GM12878 (cell line): Measurements from ENCODE around the gene STPG4. TPM values are rescaled to one million over a fixed set of nuclear protein-coding genes. Genes with fewer than 3 reads are reported as not detected.
"Not testable (repeated sequence)": the region's sequence is repeated elsewhere in the genome, so short reads cannot be mapped to it uniquely, and the experiment has no call there.

Experiments used
- ATAC-seq: fragments of 200-7000 bp; cut with Tn5 transposase; 3 replicates; pipeline ENCODE4 v1.9.1; 2020; ENCODE audit warnings: mild to moderate bottlenecking, moderate library complexity
- BruUV-seq: library from RNA; stranded (reverse); fragments of 400-500 nt; replicated peaks from 2 replicates; lab custom pipeline; 2021; lab: Mats Ljungman, UMichigan
- CTCF ChIA-PET: fragments of 300-600 bp; sonication (Branson Sonifier 250); formaldehyde crosslinking; extraction: SDS; loops from one replicate; lab custom pipeline; 2021; ENCODE audit warnings: inconsistent platforms; lab: Yijun Ruan, JAX
- POLR2A ChIA-PET: fragments of 350-600 bp; formaldehyde crosslinking; extraction: SDS; loops from one replicate; lab custom pipeline; 2021; ENCODE audit warnings: inconsistent platforms; lab: Charles Lee
- RAD21 ChIA-PET: fragments of 300-600 bp; sonication (Branson Sonifier 250); formaldehyde crosslinking; loops from one replicate; lab custom pipeline; 2023; ENCODE audit warnings: antibody characterized with exemption; ENCODE audit not compliant: unreplicated experiment; lab: Charles Lee
- SMC1A ChIA-PET: fragments of 300-600 bp; sonication (Branson Sonifier 250); formaldehyde crosslinking; loops from one replicate; lab custom pipeline; 2023; ENCODE audit not compliant: unreplicated experiment, uncharacterized antibody; lab: Charles Lee
- DNase-seq: peaks from one replicate; pipeline ENCODE4 v3.0.0-alpha.2; 2011; ENCODE audit warnings: low read depth, low spot score
- FAIRE-seq: peaks from 3 replicates; lab custom pipeline; 2011; peaks lifted over from hg19 to GRCh38; lab: Jason Lieb, UNC
- H2AFZ ChIP-seq: 2 replicates; pipeline ENCODE4 v1.6.0; 2011; ENCODE audit warnings: low read depth, low read length, control low read depth; ENCODE audit not compliant: control insufficient read depth
- H3K27ac ChIP-seq: 2 replicates; pipeline ENCODE4 v1.5.1; 2011; ENCODE audit warnings: control low read depth; ENCODE audit not compliant: control insufficient read depth, insufficient read depth
- H3K27me3 ChIP-seq, 2 experiments: replicated peaks in 1 of 2; 2 replicates each; pipeline versions ENCODE4 v1.6.0 to v1.6.1; 2011; ENCODE audit warnings: low read length in 1 of 2; ENCODE audit not compliant: control insufficient read depth in 2 of 2, insufficient read depth in 2 of 2
- H3K36me3 ChIP-seq, 2 experiments: 2 replicates each; pipeline ENCODE4 v1.5.1; 2011; ENCODE audit warnings: low read length in 1 of 2; ENCODE audit not compliant: control insufficient read depth in 2 of 2, insufficient read depth in 2 of 2
- H3K4me1 ChIP-seq: 2 replicates; pipeline ENCODE4 v1.6.1; 2011; ENCODE audit warnings: mild to moderate bottlenecking, low read length, moderate library complexity, mixed read lengths; ENCODE audit not compliant: control insufficient read depth, insufficient read depth
- H3K4me2 ChIP-seq: 2 replicates; pipeline ENCODE4 v1.6.0; 2011; ENCODE audit warnings: control low read depth; ENCODE audit not compliant: control insufficient read depth, insufficient read depth
- H3K4me3 ChIP-seq: fragments of 200-600 bp; sonication (generic); 2 replicates; pipeline ENCODE4 v1.5.1; 2016
- H3K79me2 ChIP-seq: 2 replicates; pipeline ENCODE4 v1.6.0; 2011; ENCODE audit warnings: low read length; ENCODE audit not compliant: control insufficient read depth, insufficient read depth
- H3K9ac ChIP-seq: 2 replicates; pipeline ENCODE4 v1.8.0; 2011; ENCODE audit warnings: low read length, control low read depth, mixed read lengths; ENCODE audit not compliant: control insufficient read depth, insufficient read depth
- H3K9me3 ChIP-seq: replicated peaks from 3 replicates; pipeline ENCODE4 v1.5.1; 2011; ENCODE audit warnings: mild to moderate bottlenecking, low read length; ENCODE audit not compliant: control insufficient read depth, insufficient read depth
- H4K20me1 ChIP-seq: 2 replicates; pipeline ENCODE4 v1.6.0; 2011; ENCODE audit not compliant: control insufficient read depth, insufficient read depth
- BHLHE40 ChIP-seq, 2 experiments: fragments of 450-650 bp in 1 of 2; IDR thresholded peaks; 2 replicates each; pipeline ENCODE4 v1.6.1; 2011 to 2017; ENCODE audit warnings: low read depth in 2 of 2, borderline replicate concordance in 1 of 2, improper control_type of control experiment in 1 of 2, low read length in 1 of 2, mild to moderate bottlenecking in 1 of 2
- CBX3 ChIP-seq: fragments of 200-600 bp; sonication (generic); IDR thresholded peaks from 2 replicates; pipeline ENCODE4 v1.6.1; 2016; ENCODE audit warnings: low read depth, borderline replicate concordance
- CUX1 ChIP-seq: IDR thresholded peaks from 2 replicates; pipeline ENCODE4 v1.6.1; 2012; ENCODE audit warnings: improper control_type of control experiment, low read depth, low read length; ENCODE audit not compliant: insufficient replicate concordance
- GABPA ChIP-seq: IDR thresholded peaks from 2 replicates; pipeline ENCODE4 v1.6.1; 2014; ENCODE audit warnings: antibody characterized with exemption, low read depth, mild to moderate bottlenecking, inconsistent platforms
- IKZF1 ChIP-seq: fragments of 450-650 bp; conservative IDR thresholded peaks from 2 replicates; pipeline ENCODE4 v1.6.1; 2017; ENCODE audit warnings: antibody characterized with exemption, mild to moderate bottlenecking
- KAT2A ChIP-seq: conservative IDR thresholded peaks from 2 replicates; pipeline ENCODE4 v1.6.1; 2011; ENCODE audit warnings: low read depth, low read length; ENCODE audit not compliant: control insufficient read depth
- NRF1 ChIP-seq: conservative IDR thresholded peaks from 2 replicates; pipeline ENCODE4 v1.6.1; 2011; ENCODE audit warnings: mild to moderate bottlenecking, low read depth, low read length, improper control_type of control experiment
- PKNOX1 ChIP-seq: fragments of 450-650 bp; IDR thresholded peaks from 2 replicates; pipeline ENCODE4 v1.6.1; 2016; ENCODE audit warnings: mild to moderate bottlenecking
- RELA ChIP-seq: fragments of 450-650 bp; IDR thresholded peaks from 2 replicates; pipeline ENCODE4 v1.8.0; 2014; ENCODE audit warnings: borderline replicate concordance; ENCODE audit not compliant: partially characterized antibody
- SMC3 ChIP-seq: IDR thresholded peaks from 2 replicates; pipeline ENCODE4 v1.6.1; 2011; ENCODE audit warnings: low read length, improper control_type of control experiment, borderline replicate concordance
- TCF7 ChIP-seq: IDR thresholded peaks from 2 replicates; pipeline ENCODE4 v1.6.1; 2014; ENCODE audit warnings: antibody characterized with exemption, borderline replicate concordance
- ZZZ3 ChIP-seq: IDR thresholded peaks from 2 replicates; pipeline ENCODE4 v1.6.1; 2011; ENCODE audit warnings: low read depth; ENCODE audit not compliant: control insufficient read depth, insufficient read length
- WGBS: methylation state at CpG from one replicate; pipeline ENCODE4 v1.1.6; 2016; ENCODE audit warnings: low lambda C conversion rate; ENCODE audit not compliant: insufficient replicate concordance, insufficient coverage; ENCODE audit errors: missing lambda C conversion rate; 5-methylcytosine and 5-hydroxymethylcytosine counted together
- in situ Hi-C: fragments of 300-500 bp; cut with MboI; formaldehyde crosslinking; loops from 9 replicates; pipeline ENCODE4 v1.14.3; 2018; ENCODE audit warnings: mixed read lengths
- intact Hi-C: fragments of 100-400 bp; cut with micrococcal nuclease; formaldehyde crosslinking; loops from one replicate; pipeline ENCODE4 v1.14.2; 2022; ENCODE audit not compliant: unreplicated experiment
- polyA plus RNA-seq, 11 experiments: library from polyadenylated mRNA; depleted of rRNA in 4 of 11; unstranded in 6 of 11; stranded (reverse) in 5 of 11; fragments of >200 nt; fragmentation: Nextera tagmentation in 4 of 11; fragmentation: Illumina TruSeq in 1 of 11; extraction: Ambion mirVana in 4 of 11; extraction: Trizol in 1 of 11; gene quantifications; 1 replicate in 1 of 11; 2 replicates in 10 of 11; pipeline versions ENCODE4 v1.2.1 to v1.2.3, GENCODE V29; 2011 to 2016; ENCODE audit warnings: inconsistent platforms in 2 of 11, missing spikeins in 2 of 11, low read depth in 1 of 11
- total RNA-seq, 4 experiments: library from RNA; depleted of rRNA in 3 of 4; stranded (reverse); fragments of >200 nt in 3 of 4; fragmentation: Illumina TruSeq in 1 of 4; extraction: Trizol in 1 of 4; gene quantifications; 2 replicates each; pipeline versions ENCODE4 v1.2.1 to v1.2.3, GENCODE V29; 2013 to 2021

The STPG4 gene
- total and polyA plus RNA-seq, 10 of the 15 experiments (the other 5 are each of a cell fraction or from before 2014, with no cell fraction given) = 0.10 to 0.29 (median 0.19) TPM; not detected in 3

GRCh38 chr2:47099712-47100111 lies 55.4 kb downstream of the STPG4 start:
- H3K27me3 ChIP-seq, H3K9me3 ChIP-seq, BruUV-seq, H3K4me3 ChIP-seq, SMC1A ChIA-PET, RAD21 ChIA-PET, intact Hi-C loops, in situ Hi-C loops, H3K9ac ChIP-seq, POLR2A ChIA-PET, CTCF ChIA-PET, H3K4me2 ChIP-seq, H3K27ac ChIP-seq, DNase-seq, H3K36me3 ChIP-seq, H3K4me1 ChIP-seq, H2AFZ ChIP-seq, ATAC-seq, FAIRE-seq, H4K20me1 ChIP-seq, H3K79me2 ChIP-seq: not testable (repeated sequence)
- WGBS = 80% methylated on average over 14 of the region's 14 CpGs

GRCh38 chr2:47098953-47099352 lies 56.2 kb downstream of the STPG4 start:
- RAD21 ChIA-PET = no interaction called here
- Histone ChIP-seq H3K9ac (no peak overlapping the region), H4K20me1 (no peaks in the 10 kb centered on the region), H3K27ac (no peak overlapping the region), H3K4me2 (no peak overlapping the region), H3K9me3 (no peaks in the 10 kb centered on the region), H3K4me1 (no peaks in the 10 kb centered on the region; the same call in 1 of the 2 replicates), H2AFZ (no peak overlapping the region), H3K36me3 (no peaks in the 10 kb centered on the region), H3K79me2 (no peaks in the 10 kb centered on the region), H3K27me3 (no peaks in the 10 kb centered on the region), H3K4me3 (no peak overlapping the region)
- POLR2A ChIA-PET = interaction anchor here (0.6 kb wide), 1 partner anchor 595 kb away, joined by 3 read pairs; no protein-coding TSS in a partner anchor
- intact Hi-C loops = no loop called here
- CTCF ChIA-PET = no interaction called here
- SMC1A ChIA-PET = no interaction called here
- no TSS peak for BruUV-seq
- FAIRE-seq (no peak), ATAC-seq (no peak), DNase-seq (no peak)
- WGBS = 73% methylated on average over 4 of the region's 4 CpGs
- in situ Hi-C loops = no loop called here
- TF ChIP-seq IKZF1 = no peak
- TF ChIP-seq ZZZ3 = no peak
- TF ChIP-seq CBX3 = no peak
- no peak for TF ChIP-seq PKNOX1
- TF ChIP-seq BHLHE40 (IDR thresholded peaks at IDR 0.05; ENCODE audit: borderline replicate concordance in 1 of 2, low read depth in 2 of 2, low read length in 1 of 2) = no peak
- no peak for TF ChIP-seq NRF1
- TF ChIP-seq GABPA = no peak
- no peak for TF ChIP-seq CUX1
- no peak for TF ChIP-seq SMC3
- TF ChIP-seq TCF7 = no peak
- TF ChIP-seq RELA = no peak
- TF ChIP-seq KAT2A = no peak
